HEK293 (cell line): ENCODE measurements around the gene UBE4B.

Experiments
- CTCF ChIA-PET: fragments of 350-600 bp; formaldehyde crosslinking; extraction: SDS; loops from one replicate; lab custom pipeline; 2021; ENCODE audit warnings: antibody characterized with exemption; lab: Yijun Ruan, JAX
- POLR2A ChIA-PET: fragments of 300-600 bp; formaldehyde crosslinking; extraction: SDS; loops from one replicate; lab custom pipeline; 2020; ENCODE audit warnings: antibody characterized with exemption, inconsistent platforms; lab: Yijun Ruan, JAX
- H3K27ac ChIP-seq: fragments of 200-500 bp; sonication (Bioruptor generic); 2 replicates; pipeline ENCODE4 v1.5.1; 2014; ENCODE audit warnings: low read depth, low read length, control low read depth, inconsistent platforms; ENCODE audit errors: extremely low read depth
- H3K36me3 ChIP-seq, 2 experiments: fragments of 200-500 bp in 1 of 2; sonication (Bioruptor generic) in 1 of 2; 1 replicate in 1 of 2; 2 replicates in 1 of 2; pipeline ENCODE4 v1.5.1; 2014 to 2017; ENCODE audit warnings: inconsistent platforms in 2 of 2, low read length in 2 of 2; ENCODE audit not compliant: control insufficient read depth in 2 of 2, insufficient read depth in 1 of 2
- H3K4me1 ChIP-seq: fragments of 200-500 bp; sonication (Bioruptor generic); 2 replicates; pipeline ENCODE4 v1.5.1; 2014; ENCODE audit warnings: mild to moderate bottlenecking, low read length, inconsistent platforms; ENCODE audit not compliant: control insufficient read depth, insufficient read depth
- H3K4me3 ChIP-seq: 2 replicates; pipeline ENCODE4 v1.5.1; 2011; ENCODE audit warnings: low read depth, mild to moderate bottlenecking, control low read depth, low read length, moderate library complexity
- H3K9me3 ChIP-seq: fragments of 200-500 bp; sonication (Bioruptor generic); 2 replicates; pipeline ENCODE4 v1.5.1; 2014; ENCODE audit warnings: low read depth, low read length, inconsistent platforms; ENCODE audit not compliant: control insufficient read depth, insufficient read depth
- KLF8 ChIP-seq: fragments of 450-650 bp; formaldehyde crosslinking; IDR thresholded peaks from 2 replicates; pipeline ENCODE4 v1.5.1; 2016; ENCODE audit warnings: missing biosample characterization, missing genetic modification characterization
- SCRT1 ChIP-seq: fragments of 450-650 bp; formaldehyde crosslinking; IDR thresholded peaks from 2 replicates; pipeline ENCODE4 v1.5.1; 2016; ENCODE audit warnings: missing biosample characterization, missing genetic modification characterization, borderline replicate concordance
- YY1 ChIP-seq: fragments of 450-650 bp; formaldehyde crosslinking; IDR thresholded peaks from 2 replicates; pipeline ENCODE4 v1.5.1; 2018; ENCODE audit warnings: missing biosample characterization, missing genetic modification characterization
- ZBTB21 ChIP-seq: fragments of 450-650 bp; formaldehyde crosslinking; IDR thresholded peaks from 2 replicates; pipeline ENCODE4 v1.5.1; 2017; ENCODE audit warnings: missing biosample characterization, missing genetic modification characterization
- ZFP41 ChIP-seq: fragments of 450-650 bp; formaldehyde crosslinking; IDR thresholded peaks from 2 replicates; pipeline ENCODE4 v1.5.1; 2016; ENCODE audit warnings: missing biosample characterization, missing genetic modification characterization, borderline replicate concordance
- ZNF112 ChIP-seq: fragments of 450-650 bp; formaldehyde crosslinking; IDR thresholded peaks from 2 replicates; pipeline ENCODE4 v1.5.0; 2017; ENCODE audit warnings: missing biosample characterization, missing genetic modification characterization
- ZNF121 ChIP-seq: fragments of 450-650 bp; formaldehyde crosslinking; IDR thresholded peaks from 2 replicates; pipeline ENCODE4 v1.5.1; 2016; ENCODE audit warnings: missing biosample characterization, missing genetic modification characterization
- ZNF138 ChIP-seq: fragments of 450-650 bp; formaldehyde crosslinking; IDR thresholded peaks from 2 replicates; pipeline ENCODE4 v1.5.1; 2016; ENCODE audit warnings: missing biosample characterization, missing genetic modification characterization, borderline replicate concordance
- ZNF202 ChIP-seq: fragments of 450-650 bp; formaldehyde crosslinking; IDR thresholded peaks from 2 replicates; pipeline ENCODE4 v1.5.1; 2016; ENCODE audit warnings: missing biosample characterization, missing genetic modification characterization, borderline replicate concordance
- ZNF274 ChIP-seq, 2 experiments: fragments of 200-500 bp in 1 of 2; fragments of 450-650 bp in 1 of 2; sonication (Bioruptor generic) in 1 of 2; formaldehyde crosslinking in 1 of 2; IDR thresholded peaks; 2 replicates each; pipeline versions ENCODE4 v1.5.1 to v1.6.1; 2014 to 2016; ENCODE audit warnings: borderline replicate concordance in 1 of 2, inconsistent platforms in 1 of 2, low read length in 1 of 2, missing biosample characterization in 1 of 2, missing genetic modification characterization in 1 of 2
- ZNF341 ChIP-seq: fragments of 450-650 bp; formaldehyde crosslinking; IDR thresholded peaks from 2 replicates; pipeline ENCODE4; 2016; ENCODE audit warnings: low read depth, missing biosample characterization, missing genetic modification characterization
- ZNF37A ChIP-seq: fragments of 450-650 bp; IDR thresholded peaks from 2 replicates; pipeline ENCODE4 v1.5.1; 2018; ENCODE audit warnings: missing biosample characterization, missing genetic modification characterization
- ZNF48 ChIP-seq: fragments of 450-650 bp; formaldehyde crosslinking; IDR thresholded peaks from 2 replicates; pipeline ENCODE4 v1.5.1; 2016; ENCODE audit warnings: missing biosample characterization, missing genetic modification characterization
- ZNF560 ChIP-seq: fragments of 450-650 bp; formaldehyde crosslinking; IDR thresholded peaks from 2 replicates; pipeline ENCODE4 v1.5.1; 2017; ENCODE audit warnings: missing biosample characterization, missing genetic modification characterization, borderline replicate concordance
- ZNF830 ChIP-seq: fragments of 450-650 bp; IDR thresholded peaks from 2 replicates; pipeline ENCODE4 v1.5.0; 2018; ENCODE audit warnings: missing biosample characterization, missing genetic modification characterization, low read depth, mild to moderate bottlenecking, moderate library complexity
- TF ChIP-seq, protein P1 (sequence below): IDR thresholded peaks from 2 replicates; pipeline ENCODE4 v1.6.1; 2011; ENCODE audit warnings: mild to moderate bottlenecking, low read depth, low read length, borderline replicate concordance
- TF ChIP-seq, protein P2 (sequence below): fragments of 450-650 bp; formaldehyde crosslinking; IDR thresholded peaks from 2 replicates; pipeline ENCODE4 v1.5.1; 2016; ENCODE audit warnings: missing biosample characterization, missing genetic modification characterization
- TF ChIP-seq, protein P3 (sequence below): fragments of 450-650 bp; formaldehyde crosslinking; IDR thresholded peaks from 2 replicates; pipeline ENCODE4 v1.5.1; 2016; ENCODE audit warnings: missing biosample characterization, missing genetic modification characterization, borderline replicate concordance
- TF ChIP-seq, protein P4 (sequence below): fragments of 450-650 bp; IDR thresholded peaks from 2 replicates; pipeline ENCODE4 v1.5.1; 2018; ENCODE audit warnings: missing biosample characterization, missing genetic modification characterization

The UBE4B gene

DNA sequence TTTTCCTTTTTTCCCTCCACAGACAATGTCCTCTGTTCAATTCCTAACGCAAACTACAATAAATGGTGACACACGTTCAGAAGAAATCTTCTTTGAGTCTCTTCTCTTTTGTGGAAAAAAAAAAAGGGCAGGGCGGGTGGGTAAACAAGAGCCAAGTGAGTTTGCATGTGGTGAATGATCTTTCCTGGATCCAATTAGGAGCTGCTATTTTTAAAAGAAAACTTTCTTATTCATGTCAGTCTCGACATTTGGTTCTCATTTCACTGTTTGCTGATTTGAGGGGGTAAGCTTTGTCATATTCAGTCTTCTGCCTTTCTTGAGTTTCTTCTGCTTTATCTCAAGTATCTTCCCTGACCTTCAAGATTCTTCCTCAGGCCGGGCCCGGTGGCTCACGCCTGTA, 148.4 kb downstream of the UBE4B start:
- ChIA-PET CTCF (no interaction called here), POLR2A (no interaction called here)
- no peak for TF ChIP-seq ZNF830
- TF ChIP-seq, protein P1, sequence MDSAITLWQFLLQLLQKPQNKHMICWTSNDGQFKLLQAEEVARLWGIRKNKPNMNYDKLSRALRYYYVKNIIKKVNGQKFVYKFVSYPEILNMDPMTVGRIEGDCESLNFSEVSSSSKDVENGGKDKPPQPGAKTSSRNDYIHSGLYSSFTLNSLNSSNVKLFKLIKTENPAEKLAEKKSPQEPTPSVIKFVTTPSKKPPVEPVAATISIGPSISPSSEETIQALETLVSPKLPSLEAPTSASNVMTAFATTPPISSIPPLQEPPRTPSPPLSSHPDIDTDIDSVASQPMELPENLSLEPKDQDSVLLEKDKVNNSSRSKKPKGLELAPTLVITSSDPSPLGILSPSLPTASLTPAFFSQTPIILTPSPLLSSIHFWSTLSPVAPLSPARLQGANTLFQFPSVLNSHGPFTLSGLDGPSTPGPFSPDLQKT, result no peak
- TF ChIP-seq ZNF112 (tag by site-specific recombination), result no peak
- TF ChIP-seq YY1 (tag by site-specific recombination), result no peak
- TF ChIP-seq ZNF274 (IDR thresholded peaks at IDR 0.05; ENCODE audit: low read length), result no peak
- no peak for TF ChIP-seq ZNF274 (tag by site-specific recombination; IDR thresholded peaks at IDR 0.05; ENCODE audit: borderline replicate concordance)
- TF ChIP-seq, protein P2, sequence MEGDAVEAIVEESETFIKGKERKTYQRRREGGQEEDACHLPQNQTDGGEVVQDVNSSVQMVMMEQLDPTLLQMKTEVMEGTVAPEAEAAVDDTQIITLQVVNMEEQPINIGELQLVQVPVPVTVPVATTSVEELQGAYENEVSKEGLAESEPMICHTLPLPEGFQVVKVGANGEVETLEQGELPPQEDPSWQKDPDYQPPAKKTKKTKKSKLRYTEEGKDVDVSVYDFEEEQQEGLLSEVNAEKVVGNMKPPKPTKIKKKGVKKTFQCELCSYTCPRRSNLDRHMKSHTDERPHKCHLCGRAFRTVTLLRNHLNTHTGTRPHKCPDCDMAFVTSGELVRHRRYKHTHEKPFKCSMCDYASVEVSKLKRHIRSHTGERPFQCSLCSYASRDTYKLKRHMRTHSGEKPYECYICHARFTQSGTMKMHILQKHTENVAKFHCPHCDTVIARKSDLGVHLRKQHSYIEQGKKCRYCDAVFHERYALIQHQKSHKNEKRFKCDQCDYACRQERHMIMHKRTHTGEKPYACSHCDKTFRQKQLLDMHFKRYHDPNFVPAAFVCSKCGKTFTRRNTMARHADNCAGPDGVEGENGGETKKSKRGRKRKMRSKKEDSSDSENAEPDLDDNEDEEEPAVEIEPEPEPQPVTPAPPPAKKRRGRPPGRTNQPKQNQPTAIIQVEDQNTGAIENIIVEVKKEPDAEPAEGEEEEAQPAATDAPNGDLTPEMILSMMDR, result no peak
- no peak for TF ChIP-seq ZNF37A (tag by site-specific recombination)
- no peak for TF ChIP-seq ZNF202 (tag by site-specific recombination)
- TF ChIP-seq ZNF138 (tag by site-specific recombination), result no peak
- TF ChIP-seq SCRT1 (tag by site-specific recombination), result no peak
- TF ChIP-seq ZNF48, result no peak
- no peak for TF ChIP-seq ZBTB21
- TF ChIP-seq, protein P3, sequence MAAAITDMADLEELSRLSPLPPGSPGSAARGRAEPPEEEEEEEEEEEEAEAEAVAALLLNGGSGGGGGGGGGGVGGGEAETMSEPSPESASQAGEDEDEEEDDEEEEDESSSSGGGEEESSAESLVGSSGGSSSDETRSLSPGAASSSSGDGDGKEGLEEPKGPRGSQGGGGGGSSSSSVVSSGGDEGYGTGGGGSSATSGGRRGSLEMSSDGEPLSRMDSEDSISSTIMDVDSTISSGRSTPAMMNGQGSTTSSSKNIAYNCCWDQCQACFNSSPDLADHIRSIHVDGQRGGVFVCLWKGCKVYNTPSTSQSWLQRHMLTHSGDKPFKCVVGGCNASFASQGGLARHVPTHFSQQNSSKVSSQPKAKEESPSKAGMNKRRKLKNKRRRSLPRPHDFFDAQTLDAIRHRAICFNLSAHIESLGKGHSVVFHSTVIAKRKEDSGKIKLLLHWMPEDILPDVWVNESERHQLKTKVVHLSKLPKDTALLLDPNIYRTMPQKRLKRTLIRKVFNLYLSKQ (tag by site-specific recombination), result no peak
- TF ChIP-seq, protein P4, sequence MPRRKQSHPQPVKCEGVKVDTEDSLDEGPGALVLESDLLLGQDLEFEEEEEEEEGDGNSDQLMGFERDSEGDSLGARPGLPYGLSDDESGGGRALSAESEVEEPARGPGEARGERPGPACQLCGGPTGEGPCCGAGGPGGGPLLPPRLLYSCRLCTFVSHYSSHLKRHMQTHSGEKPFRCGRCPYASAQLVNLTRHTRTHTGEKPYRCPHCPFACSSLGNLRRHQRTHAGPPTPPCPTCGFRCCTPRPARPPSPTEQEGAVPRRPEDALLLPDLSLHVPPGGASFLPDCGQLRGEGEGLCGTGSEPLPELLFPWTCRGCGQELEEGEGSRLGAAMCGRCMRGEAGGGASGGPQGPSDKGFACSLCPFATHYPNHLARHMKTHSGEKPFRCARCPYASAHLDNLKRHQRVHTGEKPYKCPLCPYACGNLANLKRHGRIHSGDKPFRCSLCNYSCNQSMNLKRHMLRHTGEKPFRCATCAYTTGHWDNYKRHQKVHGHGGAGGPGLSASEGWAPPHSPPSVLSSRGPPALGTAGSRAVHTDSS (tag by site-specific recombination), result no peak
- no peak for TF ChIP-seq ZNF121 (tag by site-specific recombination)
- TF ChIP-seq ZNF560, result no peak
- no peak for TF ChIP-seq ZFP41 (tag by site-specific recombination)
- peaks cover 4 to 32% of the 10 kb centered on the region in 2 experiments; a peak in 2 of 3 replicates for H3K36me3 ChIP-seq
- H3K27ac ChIP-seq, result no peak overlapping the region
- H3K4me1 ChIP-seq, result no peaks in the 10 kb centered on the region
- no peak overlapping the region for H3K4me3 ChIP-seq
- no peaks in the 10 kb centered on the region for H3K9me3 ChIP-seq

DNA sequence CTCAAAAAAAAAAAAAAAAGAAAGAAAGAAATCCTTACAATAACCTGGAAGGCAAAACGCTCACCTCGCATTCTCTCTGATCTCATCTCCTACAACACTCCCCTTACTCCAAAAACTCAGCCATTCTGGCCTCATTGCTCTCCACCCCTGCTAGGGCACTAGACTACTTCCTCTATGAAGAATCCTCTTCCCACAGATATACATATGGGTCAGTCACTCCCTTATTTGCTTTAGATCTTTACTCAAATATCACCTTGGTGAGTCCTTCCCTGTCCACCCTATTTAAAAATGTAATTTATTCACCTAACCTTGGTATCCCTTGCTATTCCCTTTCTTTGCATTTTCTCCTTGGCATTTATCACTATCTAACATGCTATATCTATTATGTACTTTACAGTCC, 153.0 kb downstream of the UBE4B start:
- Histone ChIP-seq H3K4me3 (no peak overlapping the region), H3K9me3 (no peaks in the 10 kb centered on the region), H3K36me3 (peaks cover 4 to 5% of the 10 kb centered on the region in 2 experiments; a peak in 2 of 3 replicates), H3K27ac (no peak overlapping the region), H3K4me1 (no peaks in the 10 kb centered on the region)
- CTCF ChIA-PET, result interaction anchor here (0.6 to 1.6 kb wide), 2 partner anchors 24 to 308 kb away, joined by 3 to 4 read pairs; no protein-coding TSS in a partner anchor
- POLR2A ChIA-PET, result no interaction called here
- TF ChIP-seq ZNF341 (tag by site-specific recombination) (peak; percentile 73), KLF8 (tag by site-specific recombination) (no peak)
